NOMO-1 treated with dmso at 0.1 percent for 144 hours (cell line): ENCODE results near the gene SLC13A5.
"Not testable (repeated sequence)": the region's sequence is repeated elsewhere in the genome, so short reads cannot be mapped to it uniquely, and the experiment has no call there.

Source experiments
- DNase-seq: peaks from one replicate; lab custom pipeline; 2025; ENCODE audit not compliant: unreplicated experiment; lab: John Stamatoyannopoulos, UW

Gene SLC13A5

GRCh38 chr17:6666557-6666956 lies 46.6 kb downstream of the SLC13A5 start:
- no peak for DNase-seq

- DNase-seq: peak; percentile 22
Observed at GRCh38 chr17:6666077-6666521, 47.1 kb downstream of the SLC13A5 start.

GRCh38 chr17:6663200-6663599 lies 50.0 kb downstream of the SLC13A5 start:
- DNase-seq: not testable (repeated sequence)

- DNase-seq: no peak
Observed at GRCh38 chr17:6661464-6661848, 51.7 kb downstream of the SLC13A5 start.

GRCh38 chr17:6660805-6661463 lies 52.2 kb downstream of the SLC13A5 start:
- DNase-seq: peak; percentile 74

- no peak for DNase-seq
Observed at GRCh38 chr17:6660101-6660500, 53.1 kb downstream of the SLC13A5 start.

GRCh38 chr17:6658411-6658810 lies 54.8 kb downstream of the SLC13A5 start:
- not testable (repeated sequence) for DNase-seq

- no peak for DNase-seq
Observed at GRCh38 chr17:6657633-6658287, 55.4 kb downstream of the SLC13A5 start.

GRCh38 chr17:6656797-6657632 lies 56.2 kb downstream of the SLC13A5 start:
- not testable (repeated sequence) for DNase-seq

GRCh38 chr17:6655732-6656361 lies 57.3 kb downstream of the SLC13A5 start:
- not testable (repeated sequence) for DNase-seq

- DNase-seq: no peak
Observed at GRCh38 chr17:6654841-6655731, 58.1 kb downstream of the SLC13A5 start.

GRCh38 chr17:6651919-6652452 lies 61.2 kb downstream of the SLC13A5 start:
- no peak for DNase-seq

- peak; percentile 76 for DNase-seq
Observed at GRCh38 chr17:6651354-6651918, 61.7 kb downstream of the SLC13A5 start, which contains the start of the genes C17orf100 and MED31. Gene C17orf100, plus strand, starts transcription at chr17:6651762. Its CDS starts 152 bp downstream, at chr17:6651914. Gene MED31, minus strand, starts transcription at chr17:6651605. Its CDS starts 77 bp downstream, at chr17:6651528.

GRCh38 chr17:6648181-6648580 lies 65.0 kb downstream of the SLC13A5 start:
- no peak for DNase-seq

- no peak for DNase-seq
Observed at GRCh38 chr17:6643451-6644125, 69.6 kb downstream of the SLC13A5 start.

GRCh38 chr17:6642592-6642991 lies 70.6 kb downstream of the SLC13A5 start:
- no peak for DNase-seq

- peak; percentile 12 for DNase-seq
Observed at GRCh38 chr17:6641247-6641863, 71.8 kb downstream of the SLC13A5 start.

GRCh38 chr17:6640536-6641246 lies 72.5 kb downstream of the SLC13A5 start, which contains the start of the genes KIAA0753 and TXNDC17:
Gene KIAA0753, minus strand, starts transcription at chr17:6640711. Its CDS starts 5,608 bp downstream, at chr17:6635103.
Gene TXNDC17, plus strand, starts transcription at chr17:6641060. Its CDS starts 23 bp downstream, at chr17:6641083.
- DNase-seq: peak; percentile 84
